Stimulated activated naive CD4-positive, alpha-beta T cell treated with Interleukin-2 at 50 U/mL for 16 hours (primary cell): ENCODE measurements around the gene PLA2G2D.

Experiments
- DNase-seq: peaks from one replicate; lab custom pipeline; 2025; lab: John Stamatoyannopoulos, UW

The PLA2G2D gene, protein sequence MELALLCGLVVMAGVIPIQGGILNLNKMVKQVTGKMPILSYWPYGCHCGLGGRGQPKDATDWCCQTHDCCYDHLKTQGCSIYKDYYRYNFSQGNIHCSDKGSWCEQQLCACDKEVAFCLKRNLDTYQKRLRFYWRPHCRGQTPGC

DNA sequence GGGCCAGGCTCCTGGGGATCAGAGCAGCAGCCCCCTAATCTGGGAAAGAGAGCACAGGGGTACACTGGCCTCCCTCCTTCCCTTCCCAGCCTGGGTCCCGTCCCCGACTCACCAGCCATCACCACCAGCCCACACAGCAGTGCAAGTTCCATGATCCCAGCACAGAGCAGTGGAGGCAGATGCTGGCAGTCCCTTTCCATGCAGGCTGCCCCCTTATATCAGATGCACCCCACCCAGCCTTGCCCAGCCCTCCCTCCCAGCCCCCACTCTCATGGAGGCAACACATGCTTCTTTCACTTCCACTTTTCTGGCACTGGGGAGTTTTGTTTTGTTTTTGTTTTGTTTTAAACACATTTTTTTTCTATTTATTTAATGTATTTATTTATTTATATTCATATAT, at the start of gene PLA2G2D:
Gene PLA2G2D, minus strand, starts transcription at position 190 of the 400 bp plus-strand sequence. Its CDS starts 38 bp downstream, at position 152.
- DNase-seq: no peak

DNA sequence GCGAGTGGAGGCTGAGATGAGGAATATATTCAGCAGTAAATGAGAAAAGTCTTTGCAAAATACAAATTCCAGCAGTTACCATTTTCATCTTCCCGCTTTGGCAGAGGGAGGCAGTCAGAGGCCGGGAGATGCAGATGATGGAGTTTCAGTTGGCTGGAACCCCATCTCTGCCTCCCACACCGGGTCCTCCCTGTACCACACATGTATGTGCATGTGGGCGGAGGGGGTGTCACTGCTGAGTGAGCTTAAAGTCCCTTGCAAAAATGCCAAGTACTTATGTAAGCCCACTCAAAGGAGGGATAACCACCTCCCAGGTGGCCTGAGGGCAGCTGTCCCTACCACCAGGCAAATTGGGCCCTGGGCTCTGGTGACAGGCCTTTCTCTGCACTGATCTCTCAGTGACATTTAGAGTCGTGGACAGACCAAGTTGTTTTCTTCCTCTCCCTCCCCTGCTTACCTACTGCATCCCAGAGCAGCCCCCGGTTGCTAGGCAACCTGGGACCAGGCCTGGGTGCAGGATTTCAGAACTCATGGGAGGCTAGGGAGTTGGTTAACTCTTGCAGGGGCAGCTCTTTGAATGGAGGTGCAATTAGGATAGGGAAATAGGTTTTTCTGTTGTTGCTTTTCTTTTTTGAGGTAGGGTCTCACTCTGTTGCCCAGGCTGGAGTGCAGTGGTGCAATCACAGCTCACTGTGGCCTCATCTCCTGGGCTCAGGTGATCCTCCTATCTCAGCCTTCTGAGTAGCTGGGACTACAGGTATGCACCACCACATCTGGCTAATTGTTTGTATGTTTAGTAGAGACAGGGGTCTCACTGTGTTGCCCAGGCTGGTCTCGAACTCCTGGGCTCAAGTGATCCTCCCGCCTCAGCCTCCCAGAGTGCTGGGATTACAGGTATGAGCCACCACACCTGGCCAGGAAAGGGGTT, 49.5 kb upstream of the PLA2G2D start:
- no peak for DNase-seq

DNA sequence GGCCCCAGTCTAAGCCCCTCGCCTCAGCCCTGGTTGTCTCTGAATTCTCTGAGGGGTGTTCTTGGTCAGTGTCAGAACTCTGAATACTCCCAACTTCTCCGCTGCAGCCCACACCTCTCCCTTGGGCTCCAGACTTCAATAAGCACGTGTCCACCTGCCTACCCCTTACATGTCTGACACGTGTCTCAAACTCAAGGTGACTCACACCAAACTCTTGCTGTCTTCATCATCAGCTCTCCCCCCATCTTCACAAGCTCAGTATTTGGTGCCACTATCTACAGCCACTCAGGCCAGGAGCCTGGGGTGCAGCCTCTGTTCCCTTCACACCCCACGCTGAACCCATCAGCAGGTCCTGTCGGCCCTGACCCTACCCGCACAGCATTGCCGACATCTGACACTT, 47.8 kb upstream of the PLA2G2D start:
- no peak for DNase-seq

DNA sequence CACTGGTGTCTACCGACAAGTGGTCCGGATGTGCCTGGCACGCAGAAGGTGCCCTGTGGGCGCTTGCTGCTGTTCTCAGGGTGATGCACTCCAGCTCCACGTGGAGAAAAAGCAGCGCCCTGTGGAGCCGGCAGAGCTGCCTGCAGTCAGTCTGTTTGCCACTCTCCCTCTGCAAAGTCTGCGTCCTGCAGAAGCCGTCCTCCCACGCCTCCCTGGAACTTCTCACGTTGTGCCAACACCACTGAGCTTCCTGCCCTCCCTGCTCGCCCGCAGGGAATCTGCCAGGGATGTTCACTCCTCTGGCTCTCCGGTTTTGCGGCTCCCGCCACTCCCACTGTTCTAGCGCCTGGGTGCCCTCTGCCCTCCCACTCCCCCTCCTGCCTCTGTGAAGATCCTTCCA, 46.7 kb upstream of the PLA2G2D start:
- DNase-seq: no peak

DNA sequence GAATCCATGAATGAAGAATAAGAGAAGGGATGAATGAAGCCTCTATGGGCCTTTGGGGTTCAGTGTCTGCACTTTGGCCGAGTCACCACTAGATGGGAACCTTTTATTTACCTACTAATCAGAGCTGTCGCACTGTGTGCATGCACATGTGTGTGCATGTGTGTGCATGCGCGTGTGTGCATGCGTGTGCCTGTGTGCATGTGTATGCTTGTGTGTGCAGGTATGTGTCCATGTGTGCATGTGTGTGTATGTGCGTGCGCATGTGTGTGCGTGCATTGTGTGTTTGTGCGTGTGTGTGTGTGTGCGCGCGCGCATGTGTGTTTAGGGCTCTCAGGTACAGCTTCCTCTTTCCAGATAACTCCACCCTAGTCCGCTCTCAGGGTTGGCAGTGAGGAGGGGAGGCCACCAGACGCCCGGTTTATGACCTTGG, 46.2 kb upstream of the PLA2G2D start:
- DNase-seq: no peak

DNA sequence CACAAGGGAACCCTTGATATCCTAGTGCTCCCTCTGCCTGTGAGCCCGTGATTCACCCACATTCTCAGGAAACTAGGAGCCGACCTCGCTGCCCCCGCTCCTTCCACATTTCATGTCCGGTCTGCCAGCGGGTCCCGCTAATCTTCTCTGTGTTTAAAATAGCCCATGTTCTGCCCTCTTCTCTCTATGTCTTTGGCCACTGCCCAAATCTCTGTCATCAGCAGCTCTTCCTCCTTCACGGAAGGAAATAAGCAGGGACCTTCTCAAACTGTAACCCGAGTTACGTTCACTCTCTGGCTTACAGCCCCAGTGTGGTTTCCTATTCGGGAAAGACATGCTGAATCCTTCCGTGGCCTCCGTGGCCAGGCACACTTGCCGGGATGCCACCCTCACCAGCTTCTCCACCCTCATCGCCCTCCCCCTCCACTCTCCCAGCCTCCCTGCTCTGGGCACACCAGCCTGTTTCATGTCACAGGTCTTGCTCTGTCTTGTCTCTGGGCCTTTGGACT, 45.4 kb upstream of the PLA2G2D start:
- DNase-seq: no peak

DNA sequence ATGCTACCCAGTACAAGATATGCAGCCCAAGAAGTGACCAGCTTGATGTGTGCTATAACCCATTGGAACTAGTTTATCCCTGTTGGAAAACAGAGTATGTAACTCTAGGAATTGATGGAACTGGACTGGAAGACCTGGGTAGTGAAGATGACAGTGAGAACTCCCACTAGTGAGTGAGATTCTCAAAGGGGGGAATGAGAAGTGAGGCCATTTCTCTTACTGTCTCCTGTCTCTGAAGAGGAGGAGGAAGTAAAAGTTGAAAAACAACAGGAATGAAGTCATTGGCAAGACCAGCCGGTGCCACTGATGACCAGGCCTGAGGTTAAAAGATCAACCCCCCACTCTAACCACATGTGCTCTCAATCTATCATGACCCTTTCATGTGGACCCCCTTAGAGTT, 40.7 kb upstream of the PLA2G2D start:
- DNase-seq: no peak

DNA sequence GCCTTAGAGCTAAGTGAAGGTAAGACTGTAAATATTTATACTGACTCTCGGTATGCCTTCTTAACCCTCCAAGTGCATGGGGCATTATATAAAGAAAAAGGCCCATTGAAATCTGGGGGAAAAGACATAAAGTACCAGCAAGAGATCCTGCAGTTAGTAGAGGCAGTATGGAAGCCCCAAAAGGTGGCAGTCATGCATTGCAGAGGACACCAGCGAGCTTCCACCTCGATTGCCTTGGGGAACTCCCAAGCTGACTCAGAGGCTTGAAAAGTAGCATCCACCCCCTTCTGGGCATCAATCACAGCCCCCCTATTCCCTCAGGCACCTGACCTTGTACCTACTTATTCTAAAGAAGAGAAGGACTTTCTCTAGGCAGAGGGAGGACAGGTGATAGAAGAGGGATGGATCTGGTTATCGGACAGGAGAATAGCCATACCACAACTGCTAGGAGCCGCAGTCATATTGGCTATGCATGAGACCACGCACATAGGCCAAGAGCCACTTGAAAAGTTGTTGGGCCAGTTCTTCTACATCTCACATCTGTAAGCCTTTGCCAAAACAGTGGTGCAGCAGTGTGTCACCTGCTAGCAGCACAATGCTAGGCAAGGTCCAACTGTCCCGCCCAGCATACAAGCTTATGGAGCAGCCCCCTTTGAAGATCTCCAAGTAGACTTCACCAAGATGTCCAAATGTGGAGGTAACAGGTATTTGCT, 39.2 kb upstream of the PLA2G2D start:
- peak; percentile 24 for DNase-seq

DNA sequence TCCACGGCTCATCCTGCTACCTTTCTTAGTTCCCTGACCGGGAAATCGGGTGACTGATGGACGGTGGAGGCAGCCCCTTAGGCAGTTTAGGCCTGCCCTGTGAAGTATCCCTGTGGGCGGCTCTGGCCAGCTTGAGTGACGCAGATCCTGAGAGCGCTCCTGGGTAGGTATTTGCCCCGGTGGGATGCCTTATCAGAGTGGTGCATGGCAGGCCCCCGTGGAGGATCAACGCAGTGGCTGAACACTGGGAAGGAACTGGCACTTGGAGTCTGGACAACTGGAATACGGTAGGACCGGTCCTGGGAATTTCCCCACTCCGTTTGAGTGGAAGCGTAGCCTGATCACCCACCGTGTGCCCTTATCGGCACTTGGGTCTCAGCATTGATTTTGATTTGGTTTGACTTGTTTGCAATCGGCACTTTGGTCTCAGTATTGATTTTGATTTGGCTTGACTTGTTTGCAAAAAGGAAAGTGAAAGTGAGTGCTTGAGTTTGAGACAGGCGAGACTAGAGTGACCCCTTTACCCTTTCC, 35.0 kb upstream of the PLA2G2D start:
- DNase-seq: no peak

DNA sequence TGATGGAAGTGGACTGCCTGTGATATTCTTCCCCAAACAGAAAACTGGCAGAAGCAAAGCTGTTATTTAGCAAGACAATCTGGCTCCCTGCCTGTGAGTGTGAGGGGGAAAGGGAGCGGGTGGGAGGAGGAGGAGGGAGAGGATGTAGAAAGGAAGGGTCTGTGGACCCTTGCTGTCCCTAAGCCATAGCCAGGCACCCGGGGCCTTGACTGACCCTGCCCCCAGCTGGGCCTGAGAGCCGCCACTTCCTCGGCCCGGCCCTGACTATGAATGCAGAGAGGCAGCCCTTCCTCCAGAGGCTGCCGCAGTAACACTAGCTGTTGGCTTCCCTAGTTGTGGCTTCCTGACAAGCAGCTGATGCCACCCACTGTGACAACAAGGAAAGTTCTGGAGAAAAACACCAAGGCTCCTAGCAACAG, 33.7 kb upstream of the PLA2G2D start:
- no peak for DNase-seq

DNA sequence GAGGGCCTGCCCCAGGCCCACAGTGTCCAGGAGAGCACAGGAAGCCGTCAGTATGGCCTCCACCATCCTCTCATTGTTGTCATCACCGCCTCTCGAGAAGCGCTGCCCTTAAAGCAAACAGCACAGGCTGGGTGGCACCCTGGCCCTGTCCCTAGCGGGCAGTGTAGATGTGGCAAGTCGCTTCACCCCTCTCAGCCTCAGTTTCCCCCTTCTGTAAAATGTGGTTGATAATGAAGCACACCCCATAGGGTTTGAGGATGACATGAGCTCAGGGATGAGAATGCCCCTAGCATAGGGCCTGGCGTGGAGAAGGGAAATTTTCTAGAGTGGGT, 33.2 kb upstream of the PLA2G2D start:
- no peak for DNase-seq

DNA sequence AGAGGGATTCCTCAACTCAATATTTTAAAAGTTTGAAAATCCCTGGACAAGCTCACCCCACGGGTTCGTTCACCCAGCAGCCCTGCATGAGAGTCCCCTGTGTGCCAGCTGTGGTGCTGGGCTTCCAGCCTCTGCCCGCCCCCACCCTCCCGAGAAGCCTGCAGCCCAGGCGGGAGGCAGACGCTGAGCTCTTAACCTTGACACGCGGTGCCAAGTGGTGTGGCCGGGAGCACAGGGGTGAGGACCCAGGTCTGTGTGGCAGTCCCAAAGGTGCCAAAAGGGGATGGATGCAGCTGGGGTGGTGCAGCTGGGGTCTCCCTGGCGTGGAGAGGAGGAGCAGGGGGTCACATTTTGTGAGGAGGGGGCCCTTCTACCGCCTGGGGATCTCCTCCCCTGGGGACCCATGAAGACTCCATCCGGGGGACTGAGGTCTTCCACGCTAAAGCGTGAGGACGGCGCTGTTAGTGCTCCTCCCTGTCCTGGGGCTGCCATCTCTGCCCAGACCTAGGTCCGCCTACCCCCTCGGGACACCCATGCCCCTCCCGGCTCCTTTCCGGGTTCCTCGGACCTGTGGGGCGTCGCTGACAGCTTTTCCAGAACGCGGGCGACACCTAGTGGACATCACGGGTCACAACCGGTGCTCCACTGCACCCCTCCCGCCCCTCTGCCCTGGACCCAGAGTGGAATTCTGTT, 32.7 kb upstream of the PLA2G2D start:
- peak; percentile 69 for DNase-seq

DNA sequence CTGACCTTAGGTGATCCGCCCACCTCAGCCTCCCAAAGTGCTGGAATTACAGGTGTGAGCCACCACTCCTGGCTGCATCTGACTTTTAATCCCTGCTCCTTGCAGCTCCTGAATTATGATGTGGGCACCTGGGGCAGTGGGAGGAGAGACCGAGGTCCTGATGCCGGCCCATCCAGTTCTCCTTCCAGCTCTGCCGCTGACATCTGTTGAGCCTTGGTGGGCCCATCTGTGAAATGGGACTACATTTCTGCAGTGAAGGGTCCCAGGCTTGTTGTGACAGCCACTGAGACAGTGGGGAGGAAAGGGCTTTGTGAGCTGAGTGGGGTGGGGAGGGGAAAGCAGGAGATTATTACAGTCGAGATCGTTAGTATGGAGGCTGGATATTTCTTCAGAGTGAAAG, 31.6 kb upstream of the PLA2G2D start:
- no peak for DNase-seq

DNA sequence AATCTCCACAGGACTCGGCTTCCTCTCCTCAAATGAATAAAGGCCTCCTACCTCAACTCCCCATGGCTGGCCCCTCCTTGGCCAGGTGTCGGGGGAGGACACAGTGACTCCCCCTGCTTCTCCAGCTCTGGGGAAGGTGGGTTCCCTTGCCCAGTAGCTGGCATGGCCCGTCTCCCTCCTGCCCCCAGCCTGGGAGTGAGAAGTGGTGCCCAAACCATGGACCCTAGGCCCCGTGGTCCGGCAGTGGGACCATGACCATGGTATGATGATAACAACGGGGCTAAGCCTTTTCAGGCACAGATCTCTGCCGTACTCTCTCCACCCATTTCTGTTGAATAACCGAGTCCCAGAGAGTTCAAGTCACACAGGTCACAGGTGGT, 31.0 kb upstream of the PLA2G2D start:
- no peak for DNase-seq

DNA sequence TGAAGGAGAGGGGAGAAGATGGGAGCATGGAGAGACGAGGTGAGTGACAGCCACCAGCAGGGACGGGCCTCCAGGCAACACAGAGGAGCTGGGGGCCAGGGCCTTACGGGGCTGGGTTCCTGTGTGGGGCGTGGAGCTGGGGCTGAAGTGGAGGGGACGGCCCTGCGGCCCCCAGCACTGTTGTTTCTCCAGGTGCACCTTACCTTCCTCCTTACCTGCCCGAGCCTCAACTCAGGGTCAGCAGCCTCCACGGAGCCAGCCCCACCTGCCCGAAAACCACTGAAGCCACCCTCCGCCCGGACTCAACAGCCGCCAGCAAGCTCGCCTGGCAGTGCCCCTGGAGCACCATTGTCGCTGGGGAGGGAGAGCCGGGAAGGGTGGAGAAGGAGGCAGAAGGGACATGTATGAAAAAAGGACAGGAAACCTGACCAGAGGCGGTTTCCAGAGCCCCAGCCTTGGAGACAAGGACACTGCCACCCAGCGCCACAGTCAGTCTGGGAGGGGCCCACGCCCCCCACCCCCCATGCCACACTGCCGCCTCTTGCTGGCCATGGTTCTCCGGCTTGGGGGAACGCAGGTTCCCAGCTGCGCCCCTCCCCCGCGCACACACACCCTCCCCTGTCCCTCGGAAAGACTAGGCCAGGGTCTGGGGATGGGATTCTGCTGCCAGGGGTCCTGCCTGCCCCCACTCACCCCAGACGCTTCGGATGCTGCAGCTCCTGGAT, 30.4 kb upstream of the PLA2G2D start:
- DNase-seq: no peak

DNA sequence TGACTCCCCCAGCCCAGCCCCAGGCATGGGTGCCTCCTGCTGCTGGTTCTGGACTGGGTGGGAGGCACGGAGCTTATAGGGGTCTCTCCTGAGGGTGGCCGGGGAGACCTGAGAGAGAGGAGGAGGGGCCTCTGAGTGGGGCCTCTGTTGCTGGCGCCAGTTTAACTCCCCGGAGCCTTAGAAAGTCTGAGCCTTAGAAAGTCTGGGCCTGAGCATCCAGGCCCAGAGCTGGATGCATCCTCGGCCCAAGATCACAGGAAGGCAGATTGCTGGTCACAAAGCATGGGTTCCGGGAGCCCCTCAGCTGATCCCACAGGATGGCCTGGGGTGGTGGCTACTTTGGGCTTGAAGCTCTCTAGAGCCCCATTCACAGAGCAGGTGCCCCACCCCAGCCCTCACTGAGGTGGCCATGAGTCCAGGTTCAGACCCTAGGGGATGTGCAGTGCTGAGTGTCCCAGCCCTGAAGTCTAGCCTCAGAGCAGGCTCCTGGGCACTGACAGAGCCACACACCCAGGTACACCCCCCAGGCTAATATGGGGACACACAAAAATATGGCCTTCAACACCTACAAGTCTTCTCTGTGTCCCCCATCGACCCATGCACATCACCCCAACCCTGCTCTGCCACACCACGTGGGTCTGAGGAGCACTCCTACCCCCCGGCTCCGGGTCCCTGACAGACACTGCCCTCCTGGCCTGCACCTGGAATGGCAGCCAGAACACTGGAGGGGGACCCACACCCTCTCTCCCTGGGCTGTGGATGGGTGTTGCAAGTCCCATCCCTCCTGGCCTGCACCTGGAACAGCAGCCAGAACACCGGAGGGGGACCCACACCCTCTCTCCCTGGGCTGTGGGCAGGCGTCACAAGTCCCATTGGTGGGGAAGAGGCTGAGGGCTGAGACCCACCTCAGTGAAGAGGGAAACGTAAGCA, 29.5 kb upstream of the PLA2G2D start:
- DNase-seq: no peak

DNA sequence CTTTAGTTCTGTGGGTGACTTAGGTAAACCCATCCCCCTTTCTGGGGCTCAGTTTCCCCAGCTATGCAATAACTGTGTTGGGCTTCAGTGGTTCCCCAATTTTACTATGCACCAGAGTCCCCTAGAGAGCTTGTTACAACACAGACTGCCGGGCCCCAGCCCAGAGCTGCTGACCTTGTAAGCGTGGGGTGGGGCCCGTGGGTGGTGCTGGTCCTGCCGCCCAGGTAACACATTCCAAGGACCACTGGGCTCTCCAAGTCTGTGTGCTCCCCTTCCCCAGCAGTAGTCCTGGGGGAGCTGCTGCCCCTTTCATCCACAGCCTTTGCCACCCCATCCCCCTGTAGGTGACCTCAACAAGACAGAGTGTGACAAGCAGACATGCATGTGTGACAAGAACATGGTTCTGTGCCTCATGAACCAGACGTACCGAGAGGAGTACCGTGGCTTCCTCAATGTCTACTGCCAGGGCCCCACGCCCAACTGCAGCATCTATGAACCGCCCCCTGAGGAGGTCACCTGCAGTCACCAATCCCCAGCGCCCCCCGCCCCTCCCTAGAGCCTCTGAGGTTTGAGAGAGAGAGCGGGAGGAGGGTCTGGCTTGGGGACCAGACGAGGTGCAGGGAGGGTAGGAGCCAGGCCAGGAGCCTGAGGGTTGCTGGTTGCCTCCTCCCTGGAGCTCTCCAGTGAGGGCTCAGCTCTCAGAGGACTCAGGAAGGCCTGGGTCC, 28.7 kb upstream of the PLA2G2D start:
- no peak for DNase-seq

DNA sequence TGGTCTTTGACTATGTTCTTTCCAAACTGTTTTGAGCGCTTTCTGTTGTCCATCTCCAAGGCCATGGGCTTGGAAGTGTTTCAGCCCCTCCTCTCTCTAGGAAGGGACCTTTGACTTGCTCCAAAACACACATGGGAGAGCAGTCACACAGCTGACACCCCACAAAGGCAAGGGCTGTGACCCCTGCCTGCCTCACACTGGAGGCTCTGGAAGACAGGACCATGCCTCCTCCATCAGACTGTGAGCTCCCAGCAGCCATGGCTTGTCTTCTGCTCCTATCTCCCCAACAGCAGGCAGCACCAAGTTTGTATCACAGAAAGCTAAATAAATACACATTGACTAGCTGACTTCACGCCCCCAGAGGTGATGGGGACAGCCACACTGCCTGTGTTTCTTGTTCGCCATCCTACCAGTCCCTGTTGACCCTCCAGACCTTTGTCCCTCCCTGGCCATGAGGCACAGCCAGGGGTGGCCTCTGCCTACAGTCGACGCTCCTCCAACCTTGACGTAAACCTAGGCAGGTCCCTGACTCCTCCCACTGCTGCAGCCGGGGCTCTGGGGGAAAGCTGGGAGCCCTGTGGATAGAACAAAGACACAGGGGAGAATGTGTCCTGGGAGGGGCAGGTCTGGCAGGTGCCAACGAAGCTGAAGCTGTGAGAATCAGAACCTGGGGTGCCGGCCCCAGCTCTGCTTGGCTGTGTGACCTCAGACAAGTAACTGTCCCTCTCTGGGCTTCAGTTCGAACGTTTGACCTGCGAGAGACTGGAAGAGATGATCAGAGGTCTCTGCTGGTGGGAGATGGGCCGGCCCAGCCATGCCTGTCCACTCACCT, 24.6 kb upstream of the PLA2G2D start:
- no peak for DNase-seq

DNA sequence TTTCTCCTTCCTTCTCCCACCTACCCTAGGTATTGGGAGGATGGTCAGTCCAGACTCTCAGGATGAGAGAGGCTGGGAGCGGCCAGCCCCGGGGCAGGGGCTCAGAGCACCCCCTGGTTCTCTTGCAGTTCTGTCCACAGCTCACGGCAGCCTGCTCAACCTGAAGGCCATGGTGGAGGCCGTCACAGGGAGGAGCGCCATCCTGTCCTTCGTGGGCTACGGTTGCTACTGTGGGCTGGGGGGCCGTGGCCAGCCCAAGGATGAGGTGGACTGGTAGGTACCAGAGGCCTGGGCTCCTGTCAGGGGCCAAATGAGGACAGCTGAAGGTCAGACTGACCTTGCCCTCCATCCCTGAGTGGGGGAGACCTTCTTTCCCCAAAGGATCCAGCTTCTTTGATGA, 24.0 kb upstream of the PLA2G2D start:
- DNase-seq: no peak
